K562 (cell line): ENCODE data around the gene RTF1. TPM values are rescaled to one million over a fixed set of nuclear protein-coding genes. Genes with fewer than 3 reads are reported as not detected.

Source experiments
- ATAC-seq: fragments of 200-7000 bp; cut with Tn5 transposase; 3 replicates; pipeline ENCODE4 v1.9.1; 2020; ENCODE audit warnings: moderate library complexity
- BruUV-seq: library from RNA; stranded (reverse); fragments of 400-500 nt; replicated peaks from 2 replicates; lab custom pipeline; 2021; lab: Mats Ljungman, UMichigan
- CTCF ChIA-PET: fragments of 300-600 bp; formaldehyde crosslinking; extraction: SDS; loops from one replicate; lab custom pipeline; 2021; ENCODE audit warnings: low intra/inter-chr PET ratio; lab: Yijun Ruan, JAX
- POLR2A ChIA-PET: fragments of 300-600, 350-650 bp; sonication (Branson Sonifier 250); formaldehyde crosslinking; extraction: SDS; loops from one replicate; lab custom pipeline; 2021; ENCODE audit warnings: antibody characterized with exemption, inconsistent platforms; lab: Yijun Ruan, JAX
- DNase-seq, 4 experiments: peaks; one replicate each; pipeline versions ENCODE4 v3.0.0 to v3.0.0-alpha.2; 2011 to 2018; ENCODE audit warnings: low spot score in 3 of 4, mixed read lengths in 3 of 4; ENCODE audit errors: extremely low read depth in 1 of 4
- FAIRE-seq: peaks from 2 replicates; lab custom pipeline; 2011; peaks lifted over from hg19 to GRCh38; lab: Jason Lieb, UNC
- H2AFZ ChIP-seq: 2 replicates; pipeline ENCODE4 v1.6.0; 2011; ENCODE audit warnings: low read depth, low read length, control low read depth, inconsistent platforms
- H3K27ac ChIP-seq: fragments of 200-600 bp; 3 replicates; pipeline ENCODE4 v1.8.0; 2011; ENCODE audit warnings: low read depth, mild to moderate bottlenecking, control low read depth, inconsistent platforms, low read length, moderate library complexity, mixed read lengths; ENCODE audit errors: extremely low read depth
- H3K27me3 ChIP-seq, 2 experiments: fragments of 300-600 bp in 1 of 2; 2 replicates in 1 of 2; 3 replicates in 1 of 2; pipeline versions ENCODE4 v1.6.0 to v1.8.0; 2011; ENCODE audit warnings: inconsistent platforms in 2 of 2, low read length in 2 of 2, mild to moderate bottlenecking in 1 of 2, mixed read lengths in 1 of 2, moderate library complexity in 1 of 2; ENCODE audit not compliant: control insufficient read depth in 2 of 2, insufficient read depth in 2 of 2
- H3K36me3 ChIP-seq: fragments of 300-600 bp; 3 replicates; pipeline ENCODE4 v1.8.0; 2011; ENCODE audit warnings: mild to moderate bottlenecking, low read length, inconsistent platforms; ENCODE audit not compliant: control insufficient read depth, insufficient read depth
- H3K4me1 ChIP-seq, 2 experiments: fragments of 200-600 bp in 1 of 2; replicated peaks in 1 of 2; 2 replicates in 1 of 2; 3 replicates in 1 of 2; pipeline versions ENCODE4 v1.5.1 to v1.8.0; 2011; ENCODE audit warnings: inconsistent platforms in 2 of 2, low read length in 2 of 2, mild to moderate bottlenecking in 1 of 2, mixed read lengths in 1 of 2, moderate library complexity in 1 of 2; ENCODE audit not compliant: control insufficient read depth in 2 of 2, insufficient read depth in 2 of 2
- H3K4me2 ChIP-seq: 2 replicates; pipeline ENCODE4 v1.6.1; 2011; ENCODE audit warnings: low read length, control low read depth, inconsistent platforms, mixed read lengths; ENCODE audit not compliant: insufficient read depth
- H3K4me3 ChIP-seq: fragments of 200-600 bp; sonication (generic), shearing (Covaris generic); 2 replicates; pipeline ENCODE4 v1.5.1; 2016; ENCODE audit warnings: control low read depth, inconsistent platforms
- H3K79me2 ChIP-seq: fragments of 200-600 bp; 3 replicates; pipeline ENCODE4 v1.8.0; 2011; ENCODE audit warnings: low read length, inconsistent platforms; ENCODE audit not compliant: control insufficient read depth, insufficient read depth
- H3K9ac ChIP-seq, 2 experiments: 2 replicates each; pipeline versions ENCODE4 v1.6.0 to v1.6.1; 2011; ENCODE audit warnings: low read depth in 2 of 2, low read length in 2 of 2, control low read depth in 1 of 2, inconsistent platforms in 1 of 2, mild to moderate bottlenecking in 1 of 2, mixed read lengths in 1 of 2; ENCODE audit not compliant: insufficient read depth in 1 of 2
- H3K9me1 ChIP-seq: one replicate; pipeline ENCODE4 v1.6.0; 2011; ENCODE audit warnings: inconsistent platforms, mild to moderate bottlenecking, low read length, moderate library complexity; ENCODE audit not compliant: control insufficient read depth, insufficient read depth
- H3K9me3 ChIP-seq: replicated peaks from 2 replicates; pipeline ENCODE4 v1.5.1; 2011; ENCODE audit warnings: low read depth, low read length, inconsistent platforms; ENCODE audit not compliant: control insufficient read depth, insufficient read depth
- H4K20me1 ChIP-seq: replicated peaks from 2 replicates; pipeline ENCODE4 v1.6.1; 2011; ENCODE audit warnings: low read length, inconsistent platforms, mixed read lengths; ENCODE audit not compliant: control insufficient read depth, insufficient read depth
- ATF7 ChIP-seq: fragments of 450-650 bp; IDR thresholded peaks from 2 replicates; pipeline ENCODE4 v1.7.1; 2014; ENCODE audit warnings: mild to moderate bottlenecking, moderate library complexity
- EHMT2 ChIP-seq: fragments of 450-650 bp; IDR thresholded peaks from 2 replicates; pipeline ENCODE4 v1.6.1; 2018; ENCODE audit warnings: antibody characterized with exemption
- NFE2 ChIP-seq: IDR thresholded peaks from 2 replicates; pipeline ENCODE4 v1.6.1; 2014; ENCODE audit warnings: antibody characterized with exemption, low read depth
- POLR2AphosphoS5 ChIP-seq: IDR thresholded peaks from 2 replicates; pipeline ENCODE4 v1.6.1; 2011; ENCODE audit warnings: mild to moderate bottlenecking, low read depth, low read length, moderate library complexity; ENCODE audit not compliant: control insufficient read depth, insufficient read depth
- RAD21 ChIP-seq, 2 experiments: fragments of 250-450 bp in 1 of 2; fragments of 450-650 bp in 1 of 2; sonication (Bioruptor Pico) in 1 of 2; formaldehyde crosslinking in 1 of 2; IDR thresholded peaks in 1 of 2; conservative IDR thresholded peaks in 1 of 2; 2 replicates each; pipeline versions ENCODE4 v1.4.0 to v1.8.0; 2020 to 2022; ENCODE audit warnings: mild to moderate bottlenecking in 2 of 2, moderate library complexity in 1 of 2
- ZBTB1 ChIP-seq: sonication (generic); formaldehyde crosslinking; IDR thresholded peaks from 2 replicates; pipeline ENCODE4 v1.8.1; 2023; ENCODE audit warnings: missing genetic modification reagents, low read depth, mild to moderate bottlenecking, borderline replicate concordance
- ZNF282 ChIP-seq: sonication (generic); formaldehyde crosslinking; IDR thresholded peaks from 2 replicates; pipeline ENCODE4 v1.8.1; 2023; ENCODE audit warnings: missing genetic modification reagents
- WGBS: fragments of 100-300 bp; shearing (Covaris generic); methylation state at CpG from one replicate; pipeline ENCODE4 v1.1.6; 2016; ENCODE audit warnings: low coverage, mixed read lengths; ENCODE audit not compliant: insufficient coverage; ENCODE audit errors: missing lambda C conversion rate; 5-methylcytosine and 5-hydroxymethylcytosine counted together
- in situ Hi-C: fragments of 300-500 bp; cut with MboI; formaldehyde crosslinking; loops from 4 replicates; pipeline ENCODE4 v1.15.0; 2018; ENCODE audit warnings: inconsistent platforms, mixed read lengths
- intact Hi-C: fragments of 100-400 bp; cut with micrococcal nuclease; formaldehyde crosslinking; loops from 2 replicates; pipeline ENCODE4 v1.14.2; 2022
- polyA plus RNA-seq, 8 experiments: library from polyadenylated mRNA; depleted of rRNA in 4 of 8; stranded (reverse) in 5 of 8; unstranded in 3 of 8; fragments of >200 nt; fragmentation: Nextera tagmentation in 2 of 8; fragmentation: Illumina TruSeq in 1 of 8; extraction: Ambion mirVana in 2 of 8; extraction: Trizol in 1 of 8; gene quantifications; 2 replicates each; pipeline versions ENCODE4 v1.2.1 to v1.2.3, GENCODE V29; 2011 to 2014; ENCODE audit warnings: inconsistent platforms in 1 of 8, missing spikeins in 1 of 8
- total RNA-seq, 7 experiments: library from RNA; depleted of rRNA in 6 of 7; stranded (reverse); fragments of >200 nt in 6 of 7; fragmentation: Illumina TruSeq in 2 of 7; extraction: Trizol in 2 of 7; gene quantifications; 2 replicates each; pipeline versions ENCODE4 v1.2.1 to v1.2.3, GENCODE V29; 2011 to 2021; ENCODE audit warnings: low replicate concordance in 1 of 7
- TF ChIP-seq, protein P1 (sequence below): fragments of 450-650 bp; IDR thresholded peaks from 2 replicates; pipeline ENCODE4 v1.6.1; 2016; ENCODE audit warnings: low read depth
- TF ChIP-seq, protein P2 (sequence below): fragments of 450-650 bp; formaldehyde crosslinking; IDR thresholded peaks from 2 replicates; pipeline ENCODE4 v1.4.0; 2022; ENCODE audit warnings: missing genetic modification characterization
- TF ChIP-seq, protein P3 (sequence below): fragments of 450-650 bp; formaldehyde crosslinking; IDR thresholded peaks from 2 replicates; pipeline ENCODE4 v1.4.0; 2020; ENCODE audit warnings: mild to moderate bottlenecking, moderate library complexity

RTF1 gene
- total and polyA plus RNA-seq, 9 of the 15 experiments (the other 6 are each of a cell fraction or from before 2014, with no cell fraction given): 7.6 to 69.5 (median 31.5) TPM

DNA sequence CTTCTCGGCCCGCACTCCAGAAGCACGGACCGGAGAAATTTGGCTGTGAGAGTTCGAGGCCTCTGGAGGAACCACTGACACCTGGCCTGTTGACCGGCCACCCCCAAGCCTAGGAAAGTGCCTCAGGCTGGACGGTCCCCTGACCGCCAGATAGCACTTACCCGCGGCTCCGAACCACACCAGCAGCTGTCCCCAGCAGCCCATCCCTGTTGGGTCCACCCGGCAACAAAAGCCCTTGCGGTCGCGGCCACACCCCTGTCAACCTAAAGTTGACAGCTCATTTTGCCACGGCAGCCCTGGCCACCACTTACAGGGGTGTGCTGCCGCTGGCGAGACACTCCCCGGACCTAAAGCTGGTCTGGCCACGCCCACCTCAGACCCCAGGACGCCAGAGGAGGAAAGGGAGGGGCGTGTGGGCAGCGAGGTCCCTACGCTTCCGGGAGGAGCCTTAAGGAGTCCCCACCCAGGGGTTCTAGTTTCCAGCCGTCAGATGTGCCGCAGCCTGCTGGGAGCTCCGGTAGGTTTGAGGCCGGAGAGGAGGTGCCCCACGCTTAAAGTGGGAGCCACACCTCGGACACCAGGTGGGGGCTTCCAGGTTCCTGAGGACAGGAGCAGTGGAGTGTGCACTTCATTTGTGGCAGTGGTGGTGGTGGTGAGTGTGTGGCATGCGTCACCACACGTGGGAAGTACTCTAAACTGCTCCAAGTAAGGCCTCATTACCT lies 96.8 kb downstream of the RTF1 start, which contains the start of gene LTK:
Gene LTK (minus strand): TSS at position 322 of the 722 bp plus-strand sequence. CDS start 118 bp downstream, at position 204.
- Histone ChIP-seq H3K27me3 (no peaks in the 10 kb centered on the region), H3K36me3 (peaks cover 14% of the 10 kb centered on the region; the same call in 2 of the 3 replicates), H3K4me1 (peaks cover 9 to 30% of the 10 kb centered on the region in 2 experiments; a peak in 4 of 5 replicates), H2AFZ (peak within 1 kb of the TSS; percentile 97), H3K79me2 (no peaks in the 10 kb centered on the region; the same call in 2 of the 3 replicates), H3K9me1 (peaks cover 3% of the 10 kb centered on the region), H4K20me1 (no peaks in the 10 kb centered on the region), H3K27ac (peak within 1 kb of the TSS; percentile 66), H3K9me3 (no peaks in the 10 kb centered on the region), H3K9ac (peak within 1 kb of the TSS; percentile 67 to 89), H3K4me3 (peak within 1 kb of the TSS; percentile 47), H3K4me2 (peak within 1 kb of the TSS; percentile 85)
- in situ Hi-C loops: no loop called here
- ATAC-seq (peak; percentile 92), DNase-seq (peak; percentile 91 to 96 (median 93)), FAIRE-seq (peak; percentile 86)
- intact Hi-C loops: loop anchor here (2.0 kb wide), 1 partner anchor 19 kb away; no protein-coding TSS in a partner anchor
- POLR2A ChIA-PET: interaction anchor here (0.6 to 1.5 kb wide), 6 partner anchors 10 to 1504 kb away, joined by 3 to 6 read pairs (median 3); no protein-coding TSS in a partner anchor
- CTCF ChIA-PET: no interaction called here
- 3% methylated on average over 33 of the region's 33 CpGs for WGBS
- no TSS peak for BruUV-seq
- no peak for TF ChIP-seq POLR2AphosphoS5
- TF ChIP-seq EHMT2: no peak
- no peak for TF ChIP-seq NFE2
- peak; percentile 80; the same call in 1 of the 2 replicates for TF ChIP-seq ZBTB1 (CRISPR knock-in tag)
- TF ChIP-seq, protein P1, sequence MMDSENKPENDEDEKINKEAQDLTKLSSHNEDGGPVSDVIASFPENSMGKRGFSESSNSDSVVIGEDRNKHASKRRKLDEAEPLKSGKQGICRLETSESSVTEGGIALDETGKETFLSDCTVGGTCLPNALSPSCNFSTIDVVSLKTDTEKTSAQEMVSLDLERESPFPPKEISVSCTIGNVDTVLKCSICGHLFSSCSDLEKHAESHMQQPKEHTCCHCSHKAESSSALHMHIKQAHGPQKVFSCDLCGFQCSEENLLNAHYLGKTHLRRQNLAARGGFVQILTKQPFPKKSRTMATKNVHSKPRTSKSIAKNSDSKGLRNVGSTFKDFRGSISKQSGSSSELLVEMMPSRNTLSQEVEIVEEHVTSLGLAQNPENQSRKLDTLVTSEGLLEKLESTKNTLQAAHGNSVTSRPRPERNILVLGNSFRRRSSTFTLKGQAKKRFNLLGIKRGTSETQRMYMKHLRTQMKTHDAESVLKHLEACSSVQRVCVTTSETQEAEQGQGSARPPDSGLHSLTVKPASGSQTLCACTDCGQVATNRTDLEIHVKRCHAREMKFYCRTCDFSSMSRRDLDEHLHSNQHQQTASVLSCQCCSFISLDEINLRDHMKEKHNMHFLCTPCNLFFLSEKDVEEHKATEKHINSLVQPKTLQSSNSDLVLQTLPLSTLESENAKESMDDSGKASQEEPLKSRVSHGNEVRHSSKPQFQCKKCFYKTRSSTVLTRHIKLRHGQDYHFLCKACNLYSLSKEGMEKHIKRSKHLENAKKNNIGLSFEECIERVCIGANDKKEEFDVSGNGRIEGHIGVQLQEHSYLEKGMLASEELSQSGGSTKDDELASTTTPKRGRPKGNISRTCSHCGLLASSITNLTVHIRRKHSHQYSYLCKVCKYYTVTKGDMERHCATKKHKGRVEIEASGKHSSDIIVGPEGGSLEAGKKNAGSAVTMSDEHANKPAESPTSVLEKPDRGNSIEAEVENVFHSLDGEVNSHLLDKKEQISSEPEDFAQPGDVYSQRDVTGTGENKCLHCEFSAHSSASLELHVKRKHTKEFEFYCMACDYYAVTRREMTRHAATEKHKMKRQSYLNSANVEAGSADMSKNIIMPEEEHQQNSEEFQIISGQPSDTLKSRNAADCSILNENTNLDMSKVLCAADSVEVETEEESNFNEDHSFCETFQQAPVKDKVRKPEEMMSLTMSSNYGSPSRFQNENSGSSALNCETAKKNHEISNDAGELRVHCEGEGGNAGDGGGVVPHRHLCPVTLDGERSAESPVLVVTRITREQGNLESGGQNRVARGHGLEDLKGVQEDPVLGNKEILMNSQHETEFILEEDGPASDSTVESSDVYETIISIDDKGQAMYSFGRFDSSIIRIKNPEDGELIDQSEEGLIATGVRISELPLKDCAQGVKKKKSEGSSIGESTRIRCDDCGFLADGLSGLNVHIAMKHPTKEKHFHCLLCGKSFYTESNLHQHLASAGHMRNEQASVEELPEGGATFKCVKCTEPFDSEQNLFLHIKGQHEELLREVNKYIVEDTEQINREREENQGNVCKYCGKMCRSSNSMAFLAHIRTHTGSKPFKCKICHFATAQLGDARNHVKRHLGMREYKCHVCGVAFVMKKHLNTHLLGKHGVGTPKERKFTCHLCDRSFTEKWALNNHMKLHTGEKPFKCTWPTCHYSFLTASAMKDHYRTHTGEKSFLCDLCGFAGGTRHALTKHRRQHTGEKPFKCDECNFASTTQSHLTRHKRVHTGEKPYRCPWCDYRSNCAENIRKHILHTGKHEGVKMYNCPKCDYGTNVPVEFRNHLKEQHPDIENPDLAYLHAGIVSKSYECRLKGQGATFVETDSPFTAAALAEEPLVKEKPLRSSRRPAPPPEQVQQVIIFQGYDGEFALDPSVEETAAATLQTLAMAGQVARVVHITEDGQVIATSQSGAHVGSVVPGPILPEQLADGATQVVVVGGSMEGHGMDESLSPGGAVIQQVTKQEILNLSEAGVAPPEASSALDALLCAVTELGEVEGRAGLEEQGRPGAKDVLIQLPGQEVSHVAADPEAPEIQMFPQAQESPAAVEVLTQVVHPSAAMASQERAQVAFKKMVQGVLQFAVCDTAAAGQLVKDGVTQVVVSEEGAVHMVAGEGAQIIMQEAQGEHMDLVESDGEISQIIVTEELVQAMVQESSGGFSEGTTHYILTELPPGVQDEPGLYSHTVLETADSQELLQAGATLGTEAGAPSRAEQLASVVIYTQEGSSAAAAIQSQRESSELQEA: no peak
- TF ChIP-seq ATF7: peak; percentile 60; the same call in 1 of the 2 replicates
- TF ChIP-seq RAD21 (CRISPR knock-in tag; conservative IDR thresholded peaks at IDR 0.05 in 1 of 2, IDR thresholded peaks at IDR 0.05 in 1 of 2): no peak
- no peak for TF ChIP-seq ZNF282 (CRISPR knock-in tag)
- TF ChIP-seq, protein P2, sequence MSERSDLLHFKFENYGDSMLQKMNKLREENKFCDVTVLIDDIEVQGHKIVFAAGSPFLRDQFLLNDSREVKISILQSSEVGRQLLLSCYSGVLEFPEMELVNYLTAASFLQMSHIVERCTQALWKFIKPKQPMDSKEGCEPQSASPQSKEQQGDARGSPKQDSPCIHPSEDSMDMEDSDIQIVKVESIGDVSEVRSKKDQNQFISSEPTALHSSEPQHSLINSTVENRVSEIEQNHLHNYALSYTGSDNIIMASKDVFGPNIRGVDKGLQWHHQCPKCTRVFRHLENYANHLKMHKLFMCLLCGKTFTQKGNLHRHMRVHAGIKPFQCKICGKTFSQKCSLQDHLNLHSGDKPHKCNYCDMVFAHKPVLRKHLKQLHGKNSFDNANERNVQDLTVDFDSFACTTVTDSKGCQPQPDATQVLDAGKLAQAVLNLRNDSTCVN: no peak
- TF ChIP-seq, protein P3, sequence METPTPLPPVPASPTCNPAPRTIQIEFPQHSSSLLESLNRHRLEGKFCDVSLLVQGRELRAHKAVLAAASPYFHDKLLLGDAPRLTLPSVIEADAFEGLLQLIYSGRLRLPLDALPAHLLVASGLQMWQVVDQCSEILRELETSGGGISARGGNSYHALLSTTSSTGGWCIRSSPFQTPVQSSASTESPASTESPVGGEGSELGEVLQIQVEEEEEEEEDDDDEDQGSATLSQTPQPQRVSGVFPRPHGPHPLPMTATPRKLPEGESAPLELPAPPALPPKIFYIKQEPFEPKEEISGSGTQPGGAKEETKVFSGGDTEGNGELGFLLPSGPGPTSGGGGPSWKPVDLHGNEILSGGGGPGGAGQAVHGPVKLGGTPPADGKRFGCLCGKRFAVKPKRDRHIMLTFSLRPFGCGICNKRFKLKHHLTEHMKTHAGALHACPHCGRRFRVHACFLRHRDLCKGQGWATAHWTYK: peak; percentile 74; the same call in 1 of the 2 replicates
